Urinary bladder (tissue), 4 donors: ENCODE results near the gene NEGR1. TPM values are rescaled to one million over a fixed set of nuclear protein-coding genes. Genes with fewer than 3 reads are reported as not detected.

Experiments
- DNase-seq: peaks from one replicate; pipeline ENCODE4 v3.0.0-alpha.2; 2015; ENCODE audit errors: extremely low spot score
- H3K27ac ChIP-seq: one replicate; pipeline ENCODE4 v1.5.1; 2013; ENCODE audit warnings: low read depth, mild to moderate bottlenecking, moderate library complexity
- H3K36me3 ChIP-seq: one replicate; pipeline ENCODE4 v1.6.1; 2013; ENCODE audit warnings: mild to moderate bottlenecking, moderate library complexity; ENCODE audit not compliant: insufficient read depth
- H3K4me1 ChIP-seq: one replicate; pipeline ENCODE4 v1.6.1; 2013; ENCODE audit warnings: mild to moderate bottlenecking, moderate library complexity; ENCODE audit not compliant: insufficient read depth
- H3K4me3 ChIP-seq: one replicate; pipeline ENCODE4 v1.5.1; 2013; ENCODE audit warnings: low read depth, low read length
- WGBS: extraction: QIAGEN DNeasy Blood & Tissue Kit; methylation state at CpG from one replicate; pipeline ENCODE4 v1.1.7; 2013; 5-methylcytosine and 5-hydroxymethylcytosine counted together
- polyA plus RNA-seq: library from polyadenylated mRNA; stranded (reverse); fragments of 200-250 nt; gene quantifications from one replicate; pipeline ENCODE4 v1.2.3, GENCODE V29; 2013
- total RNA-seq: library from RNA; depleted of rRNA; stranded (reverse); fragments of >200 nt; gene quantifications from one replicate; pipeline ENCODE4 v1.2.3, GENCODE V29; 2014
- donor health status: healthy with polysubstance abuse.
- donor health status: healthy.

The NEGR1 gene
- total and polyA plus RNA-seq, 2 donors: 38.2 to 92.3 TPM

- Histone ChIP-seq H3K4me3 (no peak overlapping the region), H3K27ac (no peak overlapping the region), H3K36me3 (no peaks in the 10 kb centered on the region), H3K4me1 (no peaks in the 10 kb centered on the region)
- DNase-seq: no peak
- WGBS: 73% methylated on average over 2 of the region's 2 CpGs
These were observed 325.6 kb downstream of the NEGR1 start for GRCh38 chr1:71956613-71957285.

GRCh38 chr1:71950579-71950978 is 331.8 kb downstream of the NEGR1 start:
- WGBS: 93% methylated on average over 2 of the region's 2 CpGs
- DNase-seq: no peak
- no peak overlapping the region for H3K4me3 ChIP-seq
- H3K36me3 ChIP-seq: no peaks in the 10 kb centered on the region
- no peak overlapping the region for H3K27ac ChIP-seq
- no peaks in the 10 kb centered on the region for H3K4me1 ChIP-seq

DNA sequence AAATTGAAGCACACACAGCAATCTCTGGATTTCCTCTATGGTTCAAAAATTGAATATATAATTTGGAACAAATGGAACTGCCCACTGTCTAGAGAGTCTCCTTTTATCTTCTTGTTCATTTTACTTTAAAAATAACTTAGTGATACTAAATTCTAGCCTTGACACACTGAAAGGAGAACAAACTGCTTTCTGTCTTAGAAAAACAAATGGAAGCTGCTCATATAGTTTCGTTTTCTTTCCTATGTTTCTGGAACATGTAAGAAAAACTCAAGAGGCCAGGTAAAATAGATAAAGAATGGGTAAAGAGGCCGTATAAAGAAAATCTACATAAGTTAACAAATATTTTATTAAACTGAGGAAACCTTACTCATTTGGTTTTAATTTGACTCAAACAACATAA is 332.7 kb downstream of the NEGR1 start:
- H3K27ac ChIP-seq: no peak overlapping the region
- no peaks in the 10 kb centered on the region for H3K36me3 ChIP-seq
- WGBS: 87% methylated on average over 2 of the region's 2 CpGs
- no peak for DNase-seq
- no peaks in the 10 kb centered on the region for H3K4me1 ChIP-seq
- no peak overlapping the region for H3K4me3 ChIP-seq

DNA sequence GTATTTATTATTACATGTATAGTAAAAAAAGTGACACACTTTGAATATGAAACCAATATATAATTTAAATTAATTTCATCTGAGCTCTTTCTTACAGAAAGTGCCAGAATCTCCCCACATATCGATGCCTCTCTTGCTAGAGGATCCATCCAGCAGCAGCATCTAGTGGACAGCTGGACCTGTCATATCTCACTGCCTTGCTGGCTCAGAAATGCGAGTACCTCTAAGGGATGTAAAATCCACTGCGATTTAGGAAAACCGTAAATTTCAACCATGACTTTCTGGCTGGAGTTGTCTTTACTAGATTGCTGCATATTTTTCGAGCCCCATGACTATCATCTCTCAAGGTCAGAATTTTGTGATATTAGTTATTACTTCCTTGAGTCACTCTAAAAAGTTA is 333.8 kb downstream of the NEGR1 start:
- 87% methylated on average over 5 of the region's 5 CpGs for WGBS

GRCh38 chr1:71944006-71944405 is 338.3 kb downstream of the NEGR1 start:
- 76% methylated on average over 1 of the region's 1 CpG for WGBS

More for the DNA sequence above, 333.8 kb downstream of the NEGR1 start:
- Histone ChIP-seq H3K36me3 (no peaks in the 10 kb centered on the region), H3K27ac (no peak overlapping the region), H3K4me1 (no peaks in the 10 kb centered on the region), H3K4me3 (no peak overlapping the region)
- no peak for DNase-seq

DNA sequence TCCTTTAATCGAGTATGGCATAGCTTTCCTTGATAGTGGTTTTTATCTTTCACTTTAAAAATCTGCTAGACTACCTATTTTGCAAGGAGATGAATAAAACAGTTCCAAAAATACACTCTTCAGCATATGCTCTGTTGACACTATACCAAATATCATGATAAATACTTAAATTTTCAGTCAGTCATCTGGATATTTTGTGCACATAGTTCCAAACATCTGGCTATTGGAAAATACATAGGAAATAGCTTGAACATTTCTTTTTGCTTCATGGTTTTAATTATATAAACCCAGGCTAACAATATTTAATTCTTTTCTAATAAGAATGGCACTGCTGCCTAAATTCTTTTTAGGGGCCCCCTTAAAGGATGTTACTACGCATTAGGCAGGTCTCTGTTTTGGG is 342.1 kb downstream of the NEGR1 start:
- Histone ChIP-seq H3K27ac (no peak overlapping the region), H3K36me3 (no peaks in the 10 kb centered on the region), H3K4me1 (no peaks in the 10 kb centered on the region), H3K4me3 (no peak overlapping the region)
- DNase-seq: no peak
- WGBS: 93% methylated on average over 2 of the region's 2 CpGs

More at GRCh38 chr1:71944006-71944405, 338.3 kb downstream of the NEGR1 start:
- no peak for DNase-seq
- no peak overlapping the region for H3K4me3 ChIP-seq
- no peak overlapping the region for H3K27ac ChIP-seq
- H3K36me3 ChIP-seq: no peaks in the 10 kb centered on the region
- H3K4me1 ChIP-seq: no peaks in the 10 kb centered on the region

- DNase-seq: no peak
- no peak overlapping the region for H3K27ac ChIP-seq
- no peak overlapping the region for H3K4me3 ChIP-seq
- no peaks in the 10 kb centered on the region for H3K36me3 ChIP-seq
- no peaks in the 10 kb centered on the region for H3K4me1 ChIP-seq
- 76% methylated on average over 4 of the region's 4 CpGs for WGBS
These were observed 351.8 kb downstream of the NEGR1 start for GRCh38 chr1:71930511-71930910.

DNA sequence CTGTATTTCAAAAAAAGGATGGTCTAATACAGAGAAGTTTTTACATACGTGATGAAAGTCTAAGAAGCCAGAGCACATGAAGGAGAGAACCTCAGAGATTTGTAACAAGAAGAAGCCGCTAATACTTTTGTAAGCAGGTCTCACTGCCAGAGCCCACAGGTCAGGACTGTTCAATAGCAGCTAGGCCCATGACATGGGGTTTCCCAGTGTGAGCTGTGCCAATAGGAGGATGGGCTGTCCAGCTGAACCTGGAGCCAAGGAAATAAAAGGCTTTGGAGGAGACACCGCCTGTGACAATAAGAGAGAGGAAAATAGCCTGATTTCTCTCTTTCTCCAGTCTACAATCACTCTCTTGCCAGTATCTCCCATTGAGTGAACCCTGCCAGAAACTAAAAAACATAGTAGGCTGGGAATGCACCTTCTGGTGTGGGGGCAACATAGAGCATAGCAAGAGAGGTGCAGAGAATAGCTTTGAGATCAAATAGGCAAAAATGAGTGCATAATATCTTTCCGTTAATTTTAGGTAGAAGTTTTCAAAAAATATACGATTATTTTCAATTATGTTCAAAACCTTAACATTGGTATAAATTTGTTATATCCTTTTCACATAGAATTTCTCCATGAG is 360.3 kb downstream of the NEGR1 start:
- DNase-seq: no peak
- no peak overlapping the region for H3K4me3 ChIP-seq

GRCh38 chr1:71921204-71921603 is 361.1 kb downstream of the NEGR1 start:
- DNase-seq: no peak
- WGBS: 95% methylated on average over 1 of the region's 1 CpG
- H3K36me3 ChIP-seq: no peaks in the 10 kb centered on the region
- peaks cover 1% of the 10 kb centered on the region for H3K4me1 ChIP-seq
- no peak overlapping the region for H3K27ac ChIP-seq
- no peak overlapping the region for H3K4me3 ChIP-seq

More for the DNA sequence above, 360.3 kb downstream of the NEGR1 start:
- H3K4me1 ChIP-seq: peaks cover 1% of the 10 kb centered on the region
- H3K36me3 ChIP-seq: no peaks in the 10 kb centered on the region
- no peak overlapping the region for H3K27ac ChIP-seq
- WGBS: 94% methylated on average over 5 of the region's 5 CpGs

GRCh38 chr1:71920556-71920955 is 361.8 kb downstream of the NEGR1 start:
- H3K27ac ChIP-seq: no peak overlapping the region
- no peak for DNase-seq
- H3K4me1 ChIP-seq: peaks cover 1% of the 10 kb centered on the region
- no peak overlapping the region for H3K4me3 ChIP-seq
- WGBS: 90% methylated on average over 2 of the region's 2 CpGs
- no peaks in the 10 kb centered on the region for H3K36me3 ChIP-seq

- H3K4me1 ChIP-seq: peaks cover 1% of the 10 kb centered on the region
- no peak overlapping the region for H3K27ac ChIP-seq
- 89% methylated on average over 2 of the region's 2 CpGs for WGBS
- H3K4me3 ChIP-seq: no peak overlapping the region
- H3K36me3 ChIP-seq: no peaks in the 10 kb centered on the region
- no peak for DNase-seq
These were observed 362.4 kb downstream of the NEGR1 start for GRCh38 chr1:71919811-71920509.

DNA sequence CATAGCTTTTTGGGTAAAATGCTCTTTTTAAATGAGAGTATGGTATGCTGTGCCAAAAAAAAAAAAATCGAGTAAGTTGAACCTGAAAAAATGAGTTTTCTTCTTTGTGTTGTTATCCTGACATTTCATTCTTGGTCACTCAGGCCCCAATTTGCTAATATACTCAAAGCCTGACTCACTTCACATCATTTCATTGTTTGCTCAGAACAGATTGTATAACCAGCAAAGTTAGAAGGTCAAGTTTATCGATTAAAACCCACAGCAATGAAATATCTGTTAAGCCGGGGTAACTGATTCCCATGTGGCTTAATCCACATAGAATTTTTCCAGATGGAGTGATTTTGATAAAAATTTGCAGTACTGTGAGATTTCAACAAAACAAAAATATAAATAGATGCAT is 363.7 kb downstream of the NEGR1 start:
- Histone ChIP-seq H3K4me1 (peaks cover 1% of the 10 kb centered on the region), H3K4me3 (no peak overlapping the region), H3K36me3 (no peaks in the 10 kb centered on the region), H3K27ac (no peak overlapping the region)
- WGBS: 77% methylated on average over 3 of the region's 3 CpGs
- no peak for DNase-seq

DNA sequence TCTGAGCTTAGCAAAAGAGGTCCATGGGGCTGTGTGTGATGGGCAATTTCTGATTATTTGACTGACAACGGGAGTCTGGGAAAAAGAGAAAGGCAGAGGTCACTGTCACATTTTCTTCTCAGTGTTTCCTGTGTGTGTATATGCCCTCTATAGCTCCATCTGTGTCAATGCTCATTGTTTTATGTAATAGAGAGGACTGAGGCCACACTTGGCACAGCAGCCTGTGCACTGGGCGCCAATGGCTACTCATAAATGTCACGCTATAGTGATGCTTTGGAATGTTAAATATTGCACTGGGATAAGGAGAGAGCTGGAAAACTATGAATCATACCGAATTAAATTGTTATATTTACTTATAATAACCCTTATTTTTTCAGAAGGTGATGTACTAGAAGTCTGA is 365.4 kb downstream of the NEGR1 start:
- no peak for DNase-seq
- H3K27ac ChIP-seq: no peak overlapping the region
- H3K4me3 ChIP-seq: no peak overlapping the region
- WGBS: 54% methylated on average over 4 of the region's 4 CpGs
- H3K36me3 ChIP-seq: no peaks in the 10 kb centered on the region
- peaks cover 1% of the 10 kb centered on the region for H3K4me1 ChIP-seq

DNA sequence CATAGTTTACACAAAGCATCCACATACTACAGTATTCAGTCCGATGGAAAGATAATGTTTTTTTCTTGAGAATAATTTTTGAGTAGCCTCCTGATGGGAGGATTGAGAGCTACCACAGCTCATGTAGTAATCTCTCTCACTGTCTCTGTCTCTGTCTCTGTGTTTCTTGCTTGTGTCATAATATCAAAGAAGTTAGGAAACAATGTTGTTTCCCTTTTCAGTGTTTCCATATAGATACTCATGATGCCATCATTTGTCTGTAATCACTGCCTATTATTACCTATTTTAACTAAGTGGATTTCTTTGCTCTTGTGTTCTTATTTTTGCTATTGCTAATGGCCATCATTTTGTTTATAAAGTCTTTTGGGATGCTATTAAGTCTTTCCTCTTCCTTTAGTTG is 367.7 kb downstream of the NEGR1 start:
- Histone ChIP-seq H3K4me3 (no peak overlapping the region), H3K27ac (no peak overlapping the region), H3K36me3 (no peaks in the 10 kb centered on the region), H3K4me1 (peaks cover 1% of the 10 kb centered on the region)
- no peak for DNase-seq
- WGBS: 76% methylated on average over 1 of the region's 1 CpG
